GM12891 (cell line): ENCODE results near the gene PPP4R4.

Source experiments
- DNase-seq: peaks from one replicate; pipeline ENCODE4 v3.0.0; 2011; ENCODE audit warnings: low spot score; ENCODE audit not compliant: insufficient read length
- FAIRE-seq: peaks from 2 replicates; lab custom pipeline; 2011; peaks lifted over from hg19 to GRCh38; lab: Jason Lieb, UNC
- PAX5 ChIP-seq: IDR thresholded peaks from 2 replicates; pipeline ENCODE4 v1.6.1; 2011; ENCODE audit warnings: low read length, moderate library complexity, mild to moderate bottlenecking; ENCODE audit not compliant: insufficient read depth, severe bottlenecking
- POLR2A ChIP-seq: IDR thresholded peaks from 2 replicates; pipeline ENCODE4 v1.6.1; 2011; ENCODE audit warnings: low read depth, low read length, control low read depth
- POLR2AphosphoS5 ChIP-seq: IDR thresholded peaks from 2 replicates; pipeline ENCODE4 v1.6.1; 2011; ENCODE audit warnings: low read depth, low read length, control low read depth
- POU2F2 ChIP-seq: IDR thresholded peaks from 2 replicates; pipeline ENCODE4 v1.6.1; 2011; ENCODE audit warnings: low read depth, mild to moderate bottlenecking, control low read depth, low read length, moderate library complexity
- SPI1 ChIP-seq: IDR thresholded peaks from 2 replicates; pipeline ENCODE4 v1.6.1; 2011; ENCODE audit warnings: low read depth, low read length, control low read depth
- TAF1 ChIP-seq: IDR thresholded peaks from 2 replicates; pipeline ENCODE4 v1.6.1; 2011; ENCODE audit warnings: low read depth, low read length, control low read depth

The PPP4R4 gene

DNA sequence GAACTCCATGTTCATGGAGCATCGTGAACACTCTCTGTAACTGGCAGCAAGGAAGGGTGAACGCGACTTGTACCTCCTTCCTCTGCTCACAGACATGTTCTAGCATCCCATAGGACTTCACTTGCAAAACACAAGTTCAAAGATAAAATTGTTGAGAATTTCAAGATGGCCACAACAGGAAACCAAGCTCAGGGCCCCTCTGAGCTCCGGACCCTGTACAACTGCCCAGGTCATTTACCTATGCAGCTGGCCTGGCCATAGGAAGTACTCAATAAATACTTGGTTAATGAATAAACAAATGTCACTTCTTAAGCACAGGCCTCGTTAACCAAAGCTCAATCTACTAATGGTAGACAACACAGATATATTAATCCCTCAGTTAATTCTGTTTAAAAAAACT, 11.7 kb upstream of the PPP4R4 start:
- TF ChIP-seq POU2F2: no peak
- no peak for TF ChIP-seq TAF1
- no peak for TF ChIP-seq SPI1
- TF ChIP-seq POLR2AphosphoS5: no peak
- no peak for TF ChIP-seq PAX5
- TF ChIP-seq POLR2A: no peak
- FAIRE-seq: no peak
- DNase-seq: no peak

DNA sequence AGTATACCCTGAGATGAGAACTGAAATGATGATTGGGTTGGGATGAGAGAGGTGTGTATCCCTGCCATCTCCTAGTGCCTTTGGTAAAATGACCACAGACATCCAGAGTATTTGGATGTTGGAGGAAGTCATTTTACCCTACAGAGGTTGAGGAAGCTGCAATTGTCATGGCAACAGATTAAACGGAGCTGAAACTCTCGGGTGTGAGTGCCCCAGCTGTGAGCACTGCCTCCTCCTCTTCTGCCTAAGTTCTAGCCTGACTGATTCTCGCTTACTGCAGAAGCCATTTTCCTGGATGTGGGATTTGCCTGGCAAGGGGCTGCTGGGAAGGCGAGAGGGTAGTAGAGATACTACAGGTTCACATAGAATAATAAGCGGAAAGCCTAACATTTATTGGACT, 10.3 kb upstream of the PPP4R4 start:
- no peak for FAIRE-seq
- no peak for TF ChIP-seq PAX5
- TF ChIP-seq POU2F2: no peak
- TF ChIP-seq POLR2A: no peak
- no peak for TF ChIP-seq POLR2AphosphoS5
- no peak for TF ChIP-seq SPI1
- TF ChIP-seq TAF1: no peak
- no peak for DNase-seq

DNA sequence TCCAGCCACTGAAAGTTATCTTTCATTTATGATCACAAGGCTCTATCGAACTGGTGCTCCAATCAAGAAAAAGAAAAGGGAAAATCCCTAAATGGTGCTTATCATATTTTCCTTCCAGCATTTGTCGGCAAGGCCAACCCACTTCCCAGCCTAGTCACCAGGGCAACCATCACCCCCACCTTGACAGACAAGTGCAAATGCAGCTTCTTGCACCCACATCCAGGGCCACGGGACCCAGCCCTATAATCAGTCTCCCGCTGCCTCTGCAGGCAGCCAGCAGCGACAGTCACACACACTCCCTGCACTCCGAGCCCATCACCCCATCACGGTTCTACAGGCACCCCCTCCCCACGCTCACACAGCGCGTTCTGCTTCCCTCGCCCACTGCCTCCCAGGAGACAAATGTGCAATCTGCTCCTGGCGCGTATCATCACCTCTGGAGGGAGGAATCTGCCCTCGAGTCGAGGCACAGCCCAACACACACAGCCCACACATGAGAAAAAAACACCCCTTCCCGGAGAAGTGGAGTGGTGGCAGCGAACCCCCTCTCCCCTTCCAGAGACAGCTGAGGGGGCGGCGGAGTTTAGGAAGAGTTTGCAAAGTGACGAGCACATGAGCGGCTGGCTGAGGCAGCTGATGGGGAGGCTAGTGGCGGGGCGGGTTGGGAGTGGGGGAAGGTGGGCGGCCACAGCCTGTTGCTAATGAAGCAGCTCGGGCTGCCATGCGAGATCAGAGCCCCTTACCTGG, 9.3 kb upstream of the PPP4R4 start:
- TF ChIP-seq PAX5: no peak

DNA sequence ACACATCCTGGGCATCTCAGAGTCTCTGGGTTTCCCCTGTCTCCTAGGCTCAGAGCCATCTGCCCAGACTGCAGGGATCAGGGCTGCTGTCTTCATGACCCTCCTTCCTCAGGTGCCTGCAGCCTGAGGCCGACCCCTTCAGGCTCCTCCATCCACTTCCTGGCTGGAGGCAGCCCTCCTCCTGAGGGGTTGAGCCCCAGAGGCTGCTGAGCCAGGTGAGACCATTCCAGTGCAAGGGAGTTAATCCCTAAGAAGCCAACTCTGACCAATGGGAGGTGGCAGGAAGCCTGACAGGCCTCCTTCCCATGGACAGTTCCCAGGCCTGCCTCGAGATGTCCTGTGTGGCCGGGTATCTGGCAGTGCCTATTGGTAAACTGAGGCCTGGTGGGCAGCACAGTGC, 8.4 kb upstream of the PPP4R4 start:
- FAIRE-seq: no peak
- TF ChIP-seq POU2F2 (no peak), POLR2A (no peak), PAX5 (no peak), POLR2AphosphoS5 (no peak), SPI1 (no peak), TAF1 (no peak)
- no peak for DNase-seq

More for the DNA sequence above, 9.3 kb upstream of the PPP4R4 start:
- DNase-seq (no peak), FAIRE-seq (no peak)

DNA sequence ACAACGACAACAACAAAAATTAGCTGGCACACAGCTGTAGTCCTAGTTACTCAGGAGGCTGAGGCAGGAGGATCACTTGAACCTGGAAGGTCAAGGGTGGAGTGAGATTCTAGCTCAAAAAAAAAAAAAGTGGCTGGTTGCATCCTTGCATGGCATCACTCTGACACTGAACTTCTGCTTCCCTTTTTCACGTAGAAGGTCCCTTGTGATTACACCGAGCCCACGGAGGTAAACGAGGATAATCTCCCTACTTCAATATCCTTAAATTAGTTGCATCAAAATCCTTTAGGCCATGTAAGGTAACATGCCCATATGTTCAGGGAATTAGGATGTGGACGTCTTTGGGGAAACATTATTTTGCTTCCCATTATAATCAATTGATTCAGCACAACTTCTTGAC, 4.0 kb upstream of the PPP4R4 start:
- no peak for TF ChIP-seq POLR2AphosphoS5
- no peak for TF ChIP-seq TAF1
- TF ChIP-seq SPI1: no peak
- no peak for TF ChIP-seq POU2F2
- no peak for TF ChIP-seq PAX5
- no peak for TF ChIP-seq POLR2A
- FAIRE-seq: no peak
- no peak for DNase-seq

DNA sequence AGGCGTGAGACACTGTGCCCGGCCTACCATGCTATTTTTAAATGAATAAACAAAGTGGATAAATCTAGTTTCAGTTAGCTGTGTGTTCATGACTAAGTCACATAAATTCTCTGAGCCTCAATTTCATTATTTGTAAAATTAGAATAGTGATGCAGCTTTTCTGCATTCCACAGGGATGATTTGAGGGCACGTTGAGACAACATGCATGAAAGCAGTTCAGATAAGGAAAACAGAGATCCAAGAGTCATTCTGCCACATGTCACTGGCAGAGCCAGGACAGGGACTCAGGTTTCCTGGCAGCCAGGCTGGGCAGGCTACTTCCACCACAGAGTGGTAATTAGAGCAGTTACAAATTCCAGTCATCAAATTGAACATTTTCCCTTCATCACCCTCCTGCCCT, 2.9 kb upstream of the PPP4R4 start:
- DNase-seq: no peak
- TF ChIP-seq POU2F2 (no peak), POLR2AphosphoS5 (no peak)
- FAIRE-seq: no peak

DNA sequence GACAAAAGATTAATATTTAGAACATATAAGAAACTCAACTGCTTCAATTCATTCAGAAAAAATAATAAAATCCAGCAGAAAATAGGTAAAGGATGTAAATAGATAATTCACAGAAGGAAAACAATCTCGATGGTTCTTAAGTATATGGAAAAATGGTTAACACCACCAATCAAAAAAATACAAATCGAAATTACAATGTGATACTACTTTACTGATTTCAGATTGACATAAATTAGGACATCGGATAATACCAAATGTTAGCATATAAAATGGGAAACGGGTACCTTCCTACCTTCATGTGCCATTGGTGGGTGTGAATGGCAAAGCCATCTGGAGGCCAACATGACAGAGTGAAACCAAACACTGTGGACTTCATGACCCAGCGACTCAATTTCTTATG, 1.6 kb upstream of the PPP4R4 start:
- DNase-seq (no peak), FAIRE-seq (no peak)
- TF ChIP-seq PAX5 (no peak), POU2F2 (no peak), POLR2AphosphoS5 (no peak), SPI1 (no peak), POLR2A (no peak), TAF1 (no peak)

DNA sequence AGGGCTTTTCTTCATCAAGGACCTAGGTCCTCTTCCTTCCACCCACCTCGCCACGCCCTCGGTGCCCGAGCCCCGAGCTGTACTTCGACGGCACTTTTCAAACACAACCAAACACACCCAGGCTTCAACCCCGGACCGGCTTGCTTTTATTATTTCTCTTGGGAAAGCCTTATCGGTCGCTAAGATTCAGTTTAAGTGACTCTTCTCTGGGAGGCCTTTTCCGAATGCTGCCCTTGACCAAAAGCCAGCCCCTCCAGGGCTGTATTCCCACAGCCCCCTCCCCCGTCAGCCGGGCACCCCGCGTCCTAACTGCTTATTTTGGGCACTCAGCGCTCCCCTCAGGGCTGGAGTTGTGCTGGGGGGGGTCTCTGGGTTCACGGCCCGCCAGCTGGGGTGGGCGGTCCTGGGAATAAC, 644 bp upstream of the PPP4R4 start:
- FAIRE-seq (no peak), DNase-seq (no peak)
- TF ChIP-seq POLR2AphosphoS5 (no peak), POLR2A (no peak), SPI1 (no peak), POU2F2 (no peak), PAX5 (no peak), TAF1 (no peak)

DNA sequence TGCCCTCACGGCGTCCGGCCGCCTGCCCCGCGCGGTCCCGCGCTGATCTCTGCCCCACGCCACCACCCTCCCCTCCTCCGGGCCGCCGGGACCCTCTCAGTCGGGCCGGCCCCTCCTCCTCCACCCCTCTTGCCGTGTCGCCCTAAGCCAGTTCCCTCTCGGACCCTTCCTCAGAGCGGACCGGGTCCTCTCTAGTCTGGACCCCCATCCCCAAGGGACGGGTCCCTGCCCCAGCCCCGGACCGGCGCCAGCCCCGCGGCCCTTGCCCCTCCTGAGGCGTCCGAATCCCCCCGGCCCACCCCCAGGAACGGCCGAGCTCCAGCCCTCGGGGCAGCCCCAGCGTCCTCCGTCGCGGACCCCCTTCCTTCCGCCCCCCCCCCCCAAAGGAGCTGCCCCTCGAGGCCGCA, 485 bp downstream of the PPP4R4 start:
- no peak for FAIRE-seq
- no peak for TF ChIP-seq POLR2AphosphoS5
- no peak for TF ChIP-seq SPI1
- no peak for TF ChIP-seq POU2F2
- TF ChIP-seq PAX5: no peak
- TF ChIP-seq POLR2A: no peak
- TF ChIP-seq TAF1: no peak
- no peak for DNase-seq

DNA sequence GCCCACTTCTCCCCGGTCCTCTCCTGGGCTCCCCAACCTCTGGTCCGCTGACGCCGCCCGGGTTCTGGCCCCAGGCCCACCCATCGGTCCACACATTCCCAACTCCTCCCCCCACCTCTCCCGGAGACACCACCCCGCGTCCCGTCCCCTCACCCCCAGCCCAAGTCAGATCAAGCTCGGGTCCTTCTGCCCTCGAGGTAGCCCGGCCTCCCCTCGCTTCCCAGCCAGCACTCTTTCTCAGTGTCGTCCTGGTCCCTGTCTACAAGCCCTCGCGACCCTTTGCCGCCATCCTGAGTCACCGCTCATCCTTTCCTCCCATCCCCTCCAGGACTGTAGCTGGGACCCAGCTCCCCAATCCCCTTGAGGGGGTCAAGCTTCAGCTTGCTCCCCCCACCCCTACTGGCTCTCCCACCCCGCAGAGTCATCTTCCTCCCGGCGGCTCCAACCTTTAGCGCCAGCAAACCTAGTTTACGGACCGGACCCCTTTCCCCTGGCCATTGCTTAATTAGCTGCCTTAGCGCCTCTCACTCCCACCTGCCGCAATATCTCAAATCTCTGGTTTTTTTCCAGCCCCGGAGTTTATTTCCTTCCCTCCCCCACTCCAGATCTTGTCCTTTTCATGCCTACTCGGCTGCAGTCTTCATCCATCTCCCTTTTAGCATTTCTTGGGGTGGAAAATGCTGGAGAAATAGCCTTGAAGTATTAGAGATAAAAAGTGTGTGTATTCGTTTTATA, 1.1 kb downstream of the PPP4R4 start:
- DNase-seq (no peak), FAIRE-seq (no peak)
- no peak for TF ChIP-seq PAX5

DNA sequence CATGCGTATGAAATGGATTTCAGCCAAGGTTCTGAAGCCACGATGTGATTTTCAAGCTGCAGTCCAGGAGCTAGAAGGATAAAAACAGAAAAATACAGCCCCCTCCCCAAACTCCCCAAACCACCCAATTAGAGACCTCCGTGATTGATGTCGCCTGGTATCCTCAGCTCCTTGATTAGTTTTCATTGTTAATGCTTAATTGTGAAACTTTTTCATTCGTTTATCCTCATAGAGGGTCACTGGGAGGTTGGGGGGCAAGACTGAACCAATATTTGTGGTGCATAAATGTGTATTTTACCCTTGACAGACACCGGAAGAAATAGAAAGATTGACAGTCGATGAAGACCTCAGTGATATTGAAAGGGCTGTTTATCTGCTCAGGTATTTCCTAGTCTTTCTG, 1.6 kb downstream of the PPP4R4 start:
- DNase-seq: no peak
- no peak for FAIRE-seq
- TF ChIP-seq POLR2A: no peak
- no peak for TF ChIP-seq POLR2AphosphoS5
- TF ChIP-seq TAF1: no peak
- TF ChIP-seq POU2F2: no peak
- TF ChIP-seq SPI1: no peak
- no peak for TF ChIP-seq PAX5
